Measurements from ENCODE around the gene FAM187B.

Gene FAM187B

DNA sequence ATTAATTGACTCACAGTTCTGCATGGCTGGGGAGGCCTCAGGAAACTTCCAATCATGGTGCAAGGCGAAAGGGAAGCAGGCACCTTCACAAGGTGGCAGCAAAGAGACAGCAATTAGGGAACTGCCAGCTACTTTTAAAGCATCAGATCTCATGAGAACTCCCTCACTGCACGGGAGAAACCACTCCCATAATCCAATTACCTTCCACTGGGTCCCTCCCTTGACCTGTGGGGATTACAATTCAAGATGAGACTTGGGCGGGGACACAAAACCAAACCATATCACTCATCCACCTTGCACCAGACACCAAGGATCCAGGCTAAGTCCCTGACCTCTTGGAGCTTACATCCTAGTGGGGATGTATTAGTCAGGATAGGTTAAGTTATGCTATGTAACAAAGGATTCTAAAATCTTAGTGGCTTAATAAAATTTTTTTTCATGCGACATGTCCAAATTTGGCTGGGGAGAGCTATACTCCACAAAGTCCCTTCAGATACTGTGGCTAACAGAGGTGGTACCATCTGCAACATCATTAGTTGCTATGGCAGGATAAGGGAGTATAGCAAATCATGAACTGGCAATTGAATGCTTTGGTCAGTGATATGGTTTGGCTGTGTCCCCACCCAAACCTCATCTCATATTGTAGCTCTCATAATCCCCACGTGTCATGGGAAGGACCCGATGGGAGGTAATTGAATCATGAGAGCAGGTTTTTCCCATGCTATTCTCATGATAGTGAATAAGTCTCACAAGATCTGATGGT is 8.3 kb upstream of the FAM187B start:
- no peak overlapping the region for H3K27ac ChIP-seq
- no peak for TF ChIP-seq CTCF (conservative IDR thresholded peaks at IDR 0.05)
- no peak for TF ChIP-seq ZFX (IDR thresholded peaks at IDR 0.05)

DNA sequence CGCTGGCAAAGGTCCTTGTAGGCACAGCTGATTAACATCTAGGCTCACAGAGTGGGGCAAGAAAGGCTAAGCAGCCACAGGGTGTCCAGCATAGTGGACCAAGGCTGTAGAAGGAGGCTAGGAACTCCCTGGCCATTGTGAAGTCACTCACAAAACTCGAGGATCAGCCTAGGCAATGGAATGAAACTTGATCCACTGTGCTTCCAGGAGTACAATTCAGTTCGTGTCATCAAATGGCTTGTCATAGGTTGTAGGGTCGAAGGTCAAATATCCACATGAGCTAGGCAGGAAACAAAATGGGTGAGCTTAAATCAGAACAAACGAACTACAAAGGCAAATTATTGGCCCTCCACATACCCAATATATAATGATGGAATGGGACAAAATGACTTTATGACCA is 4.4 kb upstream of the FAM187B start:
- H3K27ac ChIP-seq = no peak overlapping the region
- no peak for TF ChIP-seq CTCF (conservative IDR thresholded peaks at IDR 0.05)
- no peak for TF ChIP-seq ZFX (IDR thresholded peaks at IDR 0.05)

DNA sequence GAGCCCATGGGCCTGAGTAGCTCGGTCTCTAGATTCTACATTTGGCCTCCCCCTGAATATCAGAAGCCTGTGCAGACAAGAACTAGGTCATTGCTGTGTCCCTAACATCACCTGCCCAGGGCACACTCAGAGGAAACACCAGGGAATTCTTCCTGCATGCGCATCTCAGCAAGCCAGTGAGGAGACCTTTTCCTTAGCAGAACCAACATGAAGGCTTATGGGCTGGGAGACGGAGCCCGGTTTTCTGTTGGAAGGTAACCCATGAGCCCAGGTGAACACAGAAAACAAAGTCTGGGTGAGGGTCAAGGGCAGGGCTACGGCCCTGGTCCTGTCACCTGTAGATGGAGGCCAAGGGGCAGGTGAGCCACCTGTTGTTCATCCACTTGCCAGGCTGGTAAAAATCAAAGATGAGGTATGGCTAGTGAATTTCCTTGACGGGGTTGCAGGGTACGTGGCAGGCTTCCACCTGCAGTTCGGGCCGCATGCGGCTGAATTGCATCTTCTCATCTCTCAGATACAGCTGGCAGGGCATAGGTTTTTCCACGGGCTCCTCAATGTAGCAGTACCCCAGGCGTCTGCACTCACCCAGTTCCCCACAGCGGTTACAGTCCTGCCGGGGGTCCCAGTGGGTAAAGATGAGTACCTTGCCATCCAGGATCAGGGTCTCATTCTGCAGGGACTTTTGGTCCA is 3.6 kb upstream of the FAM187B start:
- H3K27ac ChIP-seq = no peak overlapping the region
- TF ChIP-seq CTCF (conservative IDR thresholded peaks at IDR 0.05) = no peak
- no peak for TF ChIP-seq ZFX (IDR thresholded peaks at IDR 0.05)

DNA sequence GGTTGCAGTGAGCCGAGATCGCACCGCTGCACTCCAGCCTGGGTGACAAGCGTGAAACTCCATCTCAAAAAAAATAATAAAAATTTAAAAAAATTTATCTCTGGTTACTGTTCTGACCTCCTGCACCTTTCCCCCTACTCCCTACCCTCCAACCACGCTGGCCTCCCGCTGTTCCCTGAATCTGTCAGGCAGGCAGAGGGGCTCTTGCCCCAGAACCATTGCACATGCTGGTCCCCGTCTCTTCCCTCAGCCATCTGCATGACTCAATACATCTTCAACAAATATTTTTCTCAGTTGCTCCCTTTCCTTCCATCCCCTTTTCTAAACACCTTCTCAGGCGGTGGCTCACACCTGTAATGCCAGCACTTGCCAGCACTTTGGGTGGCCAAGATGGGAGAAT is 1.1 kb upstream of the FAM187B start:
- no peak overlapping the region for H3K27ac ChIP-seq

DNA sequence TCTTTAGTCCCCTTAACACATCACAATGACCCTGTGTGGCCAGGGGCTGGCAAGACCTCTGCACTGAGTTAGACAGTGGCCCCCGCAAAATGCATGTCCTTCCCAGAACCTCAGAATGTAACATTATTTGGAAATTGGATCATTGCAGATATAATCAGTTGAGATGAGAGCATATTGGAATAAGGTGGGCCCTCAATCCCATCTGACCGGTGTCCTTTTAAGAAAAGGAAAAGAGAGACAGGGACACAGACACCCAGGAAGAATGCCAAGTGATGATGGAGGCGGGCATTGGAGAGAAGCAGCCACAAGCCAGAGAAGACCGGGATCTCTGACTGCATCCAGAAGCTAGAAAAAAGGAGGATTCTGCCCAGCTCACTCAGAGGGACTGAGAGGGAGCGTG is 1.8 kb downstream of the FAM187B start:
- no peak for TF ChIP-seq CTCF (conservative IDR thresholded peaks at IDR 0.05)
- no peak for TF ChIP-seq ZFX (IDR thresholded peaks at IDR 0.05)
- no peak overlapping the region for H3K27ac ChIP-seq

More for the DNA sequence above, 1.1 kb upstream of the FAM187B start:
- TF ChIP-seq CTCF (conservative IDR thresholded peaks at IDR 0.05) = no peak
- TF ChIP-seq ZFX (IDR thresholded peaks at IDR 0.05) = no peak

DNA sequence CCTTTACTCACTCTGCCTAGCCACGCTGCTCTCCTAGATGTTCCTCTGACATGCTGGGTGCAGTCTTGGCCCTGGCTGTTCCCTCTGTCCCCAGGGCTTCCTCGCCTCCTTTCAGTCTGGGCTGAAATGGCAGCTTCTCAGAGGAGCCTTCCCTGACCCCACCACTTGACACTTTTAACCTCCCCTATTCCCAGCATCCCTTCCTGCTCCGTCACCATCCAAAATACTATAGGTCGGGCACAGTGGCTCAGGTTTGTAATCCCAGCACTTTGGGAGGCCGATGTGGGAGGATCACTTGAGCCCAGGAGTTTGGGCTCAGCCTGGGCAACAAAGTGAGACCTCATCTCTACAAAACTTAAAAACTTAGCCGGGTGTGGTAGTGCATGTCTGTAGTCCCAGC is 2.6 kb downstream of the FAM187B start:
- TF ChIP-seq ZFX (IDR thresholded peaks at IDR 0.05) = no peak
- no peak for TF ChIP-seq CTCF (conservative IDR thresholded peaks at IDR 0.05)
- H3K27ac ChIP-seq = no peak overlapping the region
